ENCODE measurements around the gene MISFA.

MISFA gene

GRCh38 chr11:18599739-18600230 is at the start of gene MISFA:
Gene MISFA, plus strand, starts transcription at chr11:18599789. Its CDS starts 140 bp downstream, at chr11:18599929.
- no peak within 1 kb of the TSS for H3K4me3 ChIP-seq (ENCODE audit: low read depth, low read length)
- DNase-seq (ENCODE audit: low read depth) = no peak
- TF ChIP-seq, protein P1, sequence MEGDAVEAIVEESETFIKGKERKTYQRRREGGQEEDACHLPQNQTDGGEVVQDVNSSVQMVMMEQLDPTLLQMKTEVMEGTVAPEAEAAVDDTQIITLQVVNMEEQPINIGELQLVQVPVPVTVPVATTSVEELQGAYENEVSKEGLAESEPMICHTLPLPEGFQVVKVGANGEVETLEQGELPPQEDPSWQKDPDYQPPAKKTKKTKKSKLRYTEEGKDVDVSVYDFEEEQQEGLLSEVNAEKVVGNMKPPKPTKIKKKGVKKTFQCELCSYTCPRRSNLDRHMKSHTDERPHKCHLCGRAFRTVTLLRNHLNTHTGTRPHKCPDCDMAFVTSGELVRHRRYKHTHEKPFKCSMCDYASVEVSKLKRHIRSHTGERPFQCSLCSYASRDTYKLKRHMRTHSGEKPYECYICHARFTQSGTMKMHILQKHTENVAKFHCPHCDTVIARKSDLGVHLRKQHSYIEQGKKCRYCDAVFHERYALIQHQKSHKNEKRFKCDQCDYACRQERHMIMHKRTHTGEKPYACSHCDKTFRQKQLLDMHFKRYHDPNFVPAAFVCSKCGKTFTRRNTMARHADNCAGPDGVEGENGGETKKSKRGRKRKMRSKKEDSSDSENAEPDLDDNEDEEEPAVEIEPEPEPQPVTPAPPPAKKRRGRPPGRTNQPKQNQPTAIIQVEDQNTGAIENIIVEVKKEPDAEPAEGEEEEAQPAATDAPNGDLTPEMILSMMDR (conservative IDR thresholded peaks at IDR 0.05; ENCODE audit: low read depth, low read length) = no peak

GRCh38 chr11:18563090-18563730 is 36.4 kb upstream of the MISFA start:
- TF ChIP-seq, protein P1 (conservative IDR thresholded peaks at IDR 0.05; ENCODE audit: low read depth, low read length) = no peak
- no peak overlapping the region for H3K4me3 ChIP-seq (ENCODE audit: low read depth, low read length)
- no peak for DNase-seq (ENCODE audit: low read depth)

- TF ChIP-seq, protein P1 (conservative IDR thresholded peaks at IDR 0.05; ENCODE audit: low read depth, low read length) = no peak
- H3K4me3 ChIP-seq (ENCODE audit: low read depth, low read length) = no peak overlapping the region
- DNase-seq (ENCODE audit: low read depth) = no peak
Measured at GRCh38 chr11:18564149-18564548, 35.4 kb upstream of the MISFA start.

DNA sequence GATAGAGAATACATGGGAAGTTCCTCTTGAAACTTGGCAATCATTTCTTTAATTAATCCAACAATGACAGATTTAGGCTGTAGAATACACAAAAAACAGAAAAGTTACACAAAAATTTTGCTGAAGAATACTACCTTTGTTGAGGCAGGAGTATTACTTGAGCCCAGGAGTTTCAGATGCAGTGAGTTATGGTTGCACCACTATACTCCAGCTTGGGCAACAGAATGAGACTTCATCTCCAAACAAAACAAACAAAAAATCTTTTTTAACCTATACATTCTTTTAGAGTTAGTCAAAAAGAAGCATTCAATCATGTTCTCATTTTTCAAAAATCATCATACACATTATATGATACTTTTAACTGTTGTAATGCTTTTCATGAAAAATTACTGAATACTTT is 33.2 kb upstream of the MISFA start:
- TF ChIP-seq, protein P1 (conservative IDR thresholded peaks at IDR 0.05; ENCODE audit: low read depth, low read length) = no peak
- peak; percentile 53 for DNase-seq (ENCODE audit: low read depth)

GRCh38 chr11:18567081-18567480 is 32.5 kb upstream of the MISFA start:
- TF ChIP-seq, protein P1 (conservative IDR thresholded peaks at IDR 0.05; ENCODE audit: low read depth, low read length) = no peak
- no peak overlapping the region for H3K4me3 ChIP-seq (ENCODE audit: low read depth, low read length)
- no peak for DNase-seq (ENCODE audit: low read depth)

More for the DNA sequence above, 33.2 kb upstream of the MISFA start:
- no peak overlapping the region for H3K4me3 ChIP-seq (ENCODE audit: low read depth, low read length)

GRCh38 chr11:18575361-18575760 is 24.2 kb upstream of the MISFA start:
- no peak for DNase-seq (ENCODE audit: low read depth)
- TF ChIP-seq, protein P1 (conservative IDR thresholded peaks at IDR 0.05; ENCODE audit: low read depth, low read length) = no peak

More at GRCh38 chr11:18575361-18575760, 24.2 kb upstream of the MISFA start:
- no peak overlapping the region for H3K4me3 ChIP-seq (ENCODE audit: low read depth, low read length)
